NOMO-1 (cell line): ENCODE data around the gene ERMAP.
"Not testable (repeated sequence)": the region's sequence is repeated elsewhere in the genome, so short reads cannot be mapped to it uniquely, and the experiment has no call there.

ENCODE experiments used
- DNase-seq, 2 experiments: peaks; one replicate each; lab custom pipeline; 2025; ENCODE audit not compliant: unreplicated experiment in 2 of 2; lab: John Stamatoyannopoulos, UW

The ERMAP gene

GRCh38 chr1:42841440-42842147 is 24.7 kb downstream of the ERMAP start:
- no peak for DNase-seq

GRCh38 chr1:42844592-42845140 is 27.7 kb downstream of the ERMAP start:
- DNase-seq, result no peak

GRCh38 chr1:42845193-42845592 is 28.3 kb downstream of the ERMAP start:
- DNase-seq, result no peak

GRCh38 chr1:42845866-42846256 is 28.9 kb downstream of the ERMAP start:
- no peak for DNase-seq

- peak; percentile 96 to 97 for DNase-seq
Measured at GRCh38 chr1:42846257-42847110, 29.6 kb downstream of the ERMAP start, which contains the start of gene ZNF691. Gene ZNF691, plus strand, starts transcription at chr1:42846613. Its CDS starts 3,046 bp downstream, at chr1:42849659.

DNA sequence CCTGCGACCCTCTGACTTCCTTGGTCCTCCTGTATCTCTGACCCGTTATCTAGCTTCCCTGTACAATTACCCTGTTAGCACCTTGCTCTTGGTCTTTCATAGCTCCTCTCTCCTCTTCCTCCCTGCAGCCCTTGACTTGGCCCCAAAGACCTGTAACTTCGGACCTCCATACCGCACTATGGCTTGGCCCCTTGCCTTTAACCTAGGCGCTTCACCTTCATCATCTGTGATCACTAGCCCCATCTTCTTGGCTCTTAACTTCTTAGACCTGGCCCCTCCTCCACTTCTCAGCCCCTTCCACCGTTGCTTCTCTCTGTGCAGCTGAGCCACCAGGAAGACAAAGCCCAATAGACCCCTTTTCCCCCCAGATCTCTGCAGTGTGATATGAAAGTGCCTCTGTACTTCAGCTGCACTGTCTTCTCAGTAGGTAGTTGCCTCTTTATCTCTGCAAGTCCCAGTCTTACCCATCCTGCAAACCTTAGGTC is 30.2 kb downstream of the ERMAP start:
- no peak for DNase-seq

- DNase-seq, result no peak
Measured at GRCh38 chr1:42847721-42848460, 31.0 kb downstream of the ERMAP start.

DNA sequence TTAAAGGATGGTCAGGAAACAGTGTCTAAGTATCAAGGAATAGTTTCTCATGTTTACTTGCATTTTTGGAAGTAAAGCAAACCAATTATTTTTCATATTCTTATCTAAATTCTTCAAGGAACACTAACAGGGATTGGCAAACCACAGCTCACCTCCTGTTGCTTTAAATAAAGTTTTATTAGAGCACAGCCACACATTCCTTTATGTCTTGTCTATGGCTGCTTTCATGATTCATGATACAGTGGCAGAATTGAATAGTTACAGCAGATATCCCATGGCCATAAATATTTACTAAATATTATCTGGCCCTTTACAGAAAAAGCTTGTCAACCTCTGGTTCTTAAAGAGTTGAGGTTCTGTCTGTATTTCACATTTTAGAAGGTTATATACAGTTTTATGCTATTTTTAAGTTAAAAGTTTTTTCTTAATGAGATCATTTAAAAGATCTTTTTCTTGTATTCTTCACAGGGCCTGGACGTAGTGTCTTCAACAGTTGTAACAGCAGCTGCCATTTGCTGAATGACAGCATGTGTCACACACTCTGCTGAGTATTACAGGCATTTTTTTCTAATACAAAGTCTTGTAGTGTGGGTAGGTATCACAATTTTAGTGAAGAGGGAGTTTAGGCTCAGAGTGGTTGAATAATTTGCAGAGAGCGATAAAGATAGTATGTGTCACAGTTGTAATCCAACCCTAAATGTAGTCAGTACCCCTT is 32.1 kb downstream of the ERMAP start:
- DNase-seq, result no peak

DNA sequence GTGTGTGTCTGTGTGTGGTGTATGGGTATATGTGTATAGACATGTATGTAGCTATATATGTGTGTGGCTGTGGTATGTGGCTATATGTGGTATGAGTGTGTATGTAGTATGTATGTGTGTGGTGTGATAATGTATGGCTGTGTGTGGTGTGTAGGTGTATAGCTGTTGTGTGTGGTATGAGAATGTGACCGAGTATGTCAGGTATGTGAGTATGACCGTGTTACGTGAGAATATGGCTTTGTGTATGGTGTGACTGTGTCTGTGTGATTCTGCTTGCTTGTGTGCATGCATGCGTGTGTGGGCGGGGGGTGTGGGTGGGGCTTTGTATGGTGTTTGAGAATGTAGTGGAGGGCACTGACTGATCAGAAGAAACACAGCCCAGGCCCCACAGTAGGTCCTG is 33.0 kb downstream of the ERMAP start:
- no peak for DNase-seq

DNA sequence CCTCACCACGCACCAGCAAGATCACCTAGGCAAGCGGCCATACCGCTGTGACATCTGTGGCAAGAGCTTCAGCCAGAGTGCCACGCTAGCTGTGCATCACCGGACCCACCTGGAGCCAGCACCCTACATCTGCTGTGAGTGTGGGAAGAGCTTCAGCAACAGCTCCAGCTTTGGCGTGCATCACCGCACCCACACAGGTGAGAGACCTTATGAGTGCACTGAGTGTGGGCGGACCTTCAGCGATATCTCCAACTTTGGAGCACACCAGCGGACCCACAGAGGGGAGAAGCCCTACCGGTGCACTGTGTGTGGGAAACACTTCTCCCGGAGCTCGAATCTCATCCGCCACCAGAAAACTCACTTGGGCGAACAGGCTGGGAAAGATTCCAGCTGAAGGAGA is 34.5 kb downstream of the ERMAP start:
- DNase-seq, result no peak

- DNase-seq, result no peak
Measured at GRCh38 chr1:42851960-42852607, 35.2 kb downstream of the ERMAP start.

- DNase-seq, result no peak
Measured at GRCh38 chr1:42852608-42852980, 35.7 kb downstream of the ERMAP start.

DNA sequence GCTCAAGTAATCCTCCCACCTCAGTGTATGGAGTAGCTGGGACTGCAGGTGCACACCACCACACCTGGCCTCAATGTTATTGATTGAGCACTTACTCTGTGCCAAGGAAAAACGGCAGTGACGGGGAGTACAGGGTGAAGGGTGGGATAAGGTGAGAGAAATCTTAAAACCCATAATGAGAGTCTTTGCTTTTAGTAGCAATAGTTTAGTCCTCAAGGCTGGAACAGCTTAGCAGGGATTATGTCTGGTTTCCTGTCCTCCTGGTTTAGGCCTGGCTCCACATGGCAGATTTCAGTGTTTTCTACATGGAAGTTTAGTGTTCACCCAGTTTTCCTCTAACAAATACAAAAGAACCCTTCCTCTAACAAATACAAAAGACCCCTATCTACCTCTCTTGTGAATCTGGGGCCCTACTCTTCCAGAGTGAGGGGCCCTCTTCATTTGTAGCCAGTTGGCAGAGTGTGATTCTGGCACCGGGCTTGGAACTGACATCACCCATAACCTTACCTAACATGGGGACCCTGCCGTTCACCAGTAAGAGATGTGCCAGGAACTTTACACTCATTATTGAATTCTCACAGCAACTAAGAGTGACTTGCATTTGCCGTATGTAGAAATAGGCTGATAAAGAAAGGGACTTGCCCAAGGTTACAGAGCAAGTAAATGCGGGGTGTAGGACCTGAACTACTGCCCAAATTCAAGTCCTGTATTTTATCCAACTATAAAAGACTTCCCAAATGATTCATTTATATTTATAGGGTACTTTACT is 36.4 kb downstream of the ERMAP start:
- DNase-seq, result no peak

GRCh38 chr1:42856554-42856953 is 39.6 kb downstream of the ERMAP start:
- not testable (repeated sequence) for DNase-seq

DNA sequence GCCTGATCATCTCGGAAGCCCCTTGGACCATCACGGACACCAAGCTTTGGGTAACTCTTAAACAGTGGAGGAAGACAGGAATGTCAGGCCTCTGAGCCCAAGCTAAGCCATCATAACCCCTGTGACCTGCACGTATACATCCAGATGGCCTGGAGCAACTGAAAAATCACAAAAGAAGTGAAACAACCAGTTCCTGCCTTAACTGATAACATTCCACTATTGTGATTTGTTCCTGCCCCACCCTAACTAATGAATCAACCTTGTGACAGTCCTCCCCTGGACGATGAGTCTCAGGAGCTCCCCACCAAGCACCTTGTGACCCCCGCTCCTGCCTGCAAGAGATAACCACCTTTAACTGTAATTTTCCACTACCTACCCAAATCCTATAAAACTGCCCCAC is 42.4 kb downstream of the ERMAP start:
- not testable (repeated sequence) for DNase-seq

DNA sequence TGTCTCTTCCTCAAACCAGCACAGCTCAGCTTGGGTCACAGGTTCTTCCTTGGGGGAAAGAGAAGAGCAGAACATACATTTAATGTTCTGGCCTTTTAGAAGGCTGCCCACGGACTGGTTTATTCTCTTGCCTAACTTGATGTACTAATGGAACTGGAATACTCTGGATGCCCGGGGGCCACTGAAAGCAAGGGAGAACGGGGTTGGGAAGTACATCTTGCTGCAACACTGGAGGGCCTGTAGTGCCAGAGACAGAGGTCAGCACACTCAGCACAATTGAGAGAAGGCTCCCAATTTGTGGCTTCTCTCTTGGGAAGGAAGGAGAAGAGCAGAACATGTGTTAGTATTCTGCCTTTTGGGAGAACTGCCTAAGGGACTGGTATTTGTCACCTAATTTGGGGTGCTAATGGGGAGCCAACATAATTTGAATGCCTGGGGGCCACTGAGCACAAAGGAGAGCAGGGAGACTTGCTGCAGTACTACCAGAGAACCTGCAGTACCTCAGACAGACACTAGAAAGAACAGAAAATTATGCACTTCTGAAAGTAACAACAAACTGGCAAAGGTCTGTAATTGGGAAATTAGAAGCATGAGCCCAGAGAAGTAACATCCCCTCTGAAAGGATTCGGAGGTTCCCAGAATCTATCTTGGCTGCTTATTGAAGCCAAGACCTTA is 43.6 kb downstream of the ERMAP start:
- DNase-seq, result no peak

DNA sequence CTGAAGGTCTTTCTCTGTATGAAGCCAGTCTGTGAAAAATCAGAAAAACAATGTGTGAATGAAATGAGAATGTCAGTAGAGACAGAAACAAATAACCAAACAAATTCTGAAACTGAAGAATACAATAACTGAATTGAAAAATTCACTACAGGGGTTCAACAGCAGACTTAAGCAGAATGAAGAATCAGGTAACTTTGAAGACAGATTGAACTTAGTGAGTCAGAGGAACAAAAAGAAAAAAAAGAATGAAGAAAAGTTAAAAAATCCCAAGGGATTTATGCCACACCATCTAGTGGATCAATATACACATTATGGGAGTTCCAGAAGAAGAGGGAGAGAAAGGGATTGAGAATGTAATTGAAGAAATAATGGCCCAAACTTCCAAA is 44.1 kb downstream of the ERMAP start:
- no peak for DNase-seq

DNA sequence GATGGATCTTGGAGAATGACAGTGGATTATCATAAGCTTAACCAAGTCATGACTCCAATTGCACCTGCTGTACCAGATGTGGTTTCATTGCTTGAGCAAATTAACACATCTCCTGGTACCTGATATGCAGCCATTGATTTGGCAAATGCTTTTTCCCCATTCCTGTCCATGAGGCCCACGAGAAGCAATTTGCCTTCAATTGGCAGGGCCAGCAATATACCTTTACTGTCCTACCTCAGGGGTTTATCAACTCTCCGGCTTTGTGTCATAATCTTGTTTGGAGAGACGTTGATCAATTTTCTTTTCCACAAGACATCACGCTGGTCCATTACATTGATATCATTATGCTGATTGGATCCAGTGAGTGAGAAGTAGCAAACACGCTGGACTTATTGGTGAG is 49.6 kb downstream of the ERMAP start:
- DNase-seq, result no peak

- not testable (repeated sequence) for DNase-seq
Measured at GRCh38 chr1:42868466-42868865, 51.5 kb downstream of the ERMAP start.
